Coronary artery (tissue), 2 donors: Measurements from ENCODE around the gene GRIK3.

Experiments used
- DNase-seq: peaks from one replicate; pipeline ENCODE4 v3.0.0-alpha.2; 2017; ENCODE audit warnings: low spot score
- H3K27ac ChIP-seq, 2 donors: fragments of 200-600 bp; sonication (generic); one replicate each; pipeline ENCODE4 v1.5.1; 2016 to 2019
- H3K4me3 ChIP-seq: fragments of 200-600 bp; sonication (generic); 2 replicates; pipeline ENCODE4 v1.5.1; 2016; ENCODE audit warnings: mild to moderate bottlenecking, moderate library complexity
- CTCF ChIP-seq: fragments of 200-600 bp; sonication (generic); IDR thresholded peaks from one replicate; pipeline ENCODE4 v1.5.1; 2019; ENCODE audit warnings: antibody characterized with exemption

GRIK3 gene

GRCh38 chr1:36748466-36748865, 285.8 kb downstream of the GRIK3 start:
- no peak overlapping the region for H3K27ac ChIP-seq
- no peak for TF ChIP-seq CTCF
- H3K4me3 ChIP-seq = no peak overlapping the region
- DNase-seq = no peak
